ENCODE data around the gene INTS6.

INTS6 gene

GRCh38 chr13:51329606-51330005 lies 123.2 kb downstream of the INTS6 start:
- no peak for DNase-seq (ENCODE audit: low spot score)
- in situ Hi-C loops (cut with MboI; ENCODE audit: low pct_unique_long_range_greater_than_20kb, low sequenced_read_pairs, unreplicated experiment), result no loop called here
- TF ChIP-seq CTCF (IDR thresholded peaks at IDR 0.05; ENCODE audit: extremely low read depth, insufficient read depth, missing control alignments), result no peak

- DNase-seq (ENCODE audit: low spot score), result no peak
- in situ Hi-C loops (cut with MboI; ENCODE audit: low pct_unique_long_range_greater_than_20kb, low sequenced_read_pairs, unreplicated experiment), result no loop called here
- no peak for TF ChIP-seq CTCF (IDR thresholded peaks at IDR 0.05; ENCODE audit: extremely low read depth, insufficient read depth, missing control alignments)
These were observed 124.3 kb downstream of the INTS6 start for GRCh38 chr13:51328488-51328887.

- no peak for TF ChIP-seq CTCF (IDR thresholded peaks at IDR 0.05; ENCODE audit: extremely low read depth, insufficient read depth, missing control alignments)
- DNase-seq (ENCODE audit: low spot score), result no peak
- in situ Hi-C loops (cut with MboI; ENCODE audit: low pct_unique_long_range_greater_than_20kb, low sequenced_read_pairs, unreplicated experiment), result no loop called here
These were observed 124.9 kb downstream of the INTS6 start for GRCh38 chr13:51327961-51328360.

DNA sequence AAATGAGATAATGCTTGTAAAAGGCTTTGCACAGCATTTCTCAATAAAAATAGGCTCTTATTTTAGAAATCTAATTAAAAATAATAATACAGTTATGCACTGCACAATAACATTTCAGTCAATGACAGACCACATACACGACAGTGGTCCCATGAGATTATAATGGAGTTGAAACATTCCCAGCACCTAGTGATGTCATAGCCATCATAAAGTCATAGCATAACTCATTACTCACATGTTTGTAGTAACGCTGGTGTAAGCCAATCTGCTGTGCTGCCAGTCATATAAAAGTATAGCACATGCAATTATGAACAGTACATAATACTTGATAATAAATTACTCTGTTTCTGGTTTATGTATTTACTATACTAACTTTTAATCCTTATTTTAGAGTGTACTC lies 126.1 kb downstream of the INTS6 start:
- TF ChIP-seq CTCF (IDR thresholded peaks at IDR 0.05; ENCODE audit: extremely low read depth, insufficient read depth, missing control alignments), result no peak
- in situ Hi-C loops (cut with MboI; ENCODE audit: low pct_unique_long_range_greater_than_20kb, low sequenced_read_pairs, unreplicated experiment), result no loop called here
- DNase-seq (ENCODE audit: low spot score), result no peak

GRCh38 chr13:51325837-51326236 lies 127.0 kb downstream of the INTS6 start:
- TF ChIP-seq CTCF (IDR thresholded peaks at IDR 0.05; ENCODE audit: extremely low read depth, insufficient read depth, missing control alignments), result no peak
- in situ Hi-C loops (cut with MboI; ENCODE audit: low pct_unique_long_range_greater_than_20kb, low sequenced_read_pairs, unreplicated experiment), result no loop called here

DNA sequence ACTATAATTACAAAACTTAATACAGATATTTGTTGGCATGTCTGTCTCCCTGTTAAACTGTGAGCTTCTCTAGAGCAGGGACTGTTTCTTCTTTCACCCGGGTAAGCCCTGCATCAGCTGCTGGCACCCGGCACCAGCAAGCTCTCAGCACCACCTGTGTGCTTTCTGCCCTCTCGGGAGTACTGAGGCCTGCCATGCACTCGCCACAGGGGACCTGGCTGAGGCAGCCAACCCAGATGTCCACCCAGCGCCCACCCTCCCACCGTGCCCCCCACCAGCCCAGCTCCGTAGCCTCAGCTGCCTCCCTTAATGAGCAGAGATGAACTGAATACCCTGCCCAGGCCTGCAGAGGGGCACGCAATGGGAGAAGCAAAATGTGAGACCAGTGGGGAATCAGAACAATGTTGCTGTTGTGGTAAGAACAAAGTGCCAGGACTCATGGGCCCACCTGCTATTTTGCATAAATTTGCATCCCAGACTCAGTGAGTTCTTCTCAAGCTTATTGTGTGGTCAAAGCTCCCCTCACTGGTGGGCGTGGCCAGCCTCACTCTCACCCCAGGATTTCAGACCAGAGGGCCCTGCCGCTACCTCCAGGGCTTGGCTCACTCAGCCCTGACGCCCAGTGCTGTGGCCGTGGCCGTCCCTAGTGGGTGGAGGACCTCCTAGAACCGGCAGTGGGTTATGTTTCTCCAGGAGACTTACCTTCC lies 128.0 kb downstream of the INTS6 start:
- DNase-seq (ENCODE audit: low spot score), result peak; percentile 17
- no peak for TF ChIP-seq CTCF (IDR thresholded peaks at IDR 0.05; ENCODE audit: extremely low read depth, insufficient read depth, missing control alignments)

More at GRCh38 chr13:51325837-51326236, 127.0 kb downstream of the INTS6 start:
- no peak for DNase-seq (ENCODE audit: low spot score)

More for the DNA sequence above, 128.0 kb downstream of the INTS6 start:
- in situ Hi-C loops (cut with MboI; ENCODE audit: low pct_unique_long_range_greater_than_20kb, low sequenced_read_pairs, unreplicated experiment), result no loop called here
